GM18873 (cell line): ENCODE data around the gene CES1.
"Not testable (repeated sequence)": the region's sequence is repeated elsewhere in the genome, so short reads cannot be mapped to it uniquely, and the experiment has no call there.

Source experiments
- ATAC-seq: cut with Tn5 transposase; IDR thresholded peaks from one replicate; pipeline ENCODE4 v1.9.1; 2021; ENCODE audit warnings: mild to moderate bottlenecking, moderate library complexity, moderate number of reproducible peaks; ENCODE audit not compliant: unreplicated experiment, low FRiP score

The CES1 gene

GRCh38 chr16:55832773-55833691 lies at the start of gene CES1:
TSS of gene CES1 (minus strand) at chr16:55833096. CDS start at chr16:55833055, 41 bp downstream.
- no peak for ATAC-seq

GRCh38 chr16:55876854-55877253 lies 44.0 kb upstream of the CES1 start:
- ATAC-seq: no peak

GRCh38 chr16:55875273-55875672 lies 42.4 kb upstream of the CES1 start, which contains the start of gene CES5A:
TSS of gene CES5A (minus strand) at chr16:55875373. CDS start at chr16:55875221, 152 bp downstream.
- ATAC-seq: no peak

- ATAC-seq: no peak
These were observed 40.2 kb upstream of the CES1 start for GRCh38 chr16:55873122-55873521.

- no peak for ATAC-seq
These were observed 39.2 kb upstream of the CES1 start for GRCh38 chr16:55872130-55872529.

GRCh38 chr16:55871411-55872038 lies 38.6 kb upstream of the CES1 start:
- ATAC-seq: no peak

- no peak for ATAC-seq
These were observed 36.1 kb upstream of the CES1 start for GRCh38 chr16:55868980-55869379.

GRCh38 chr16:55868137-55868536 lies 35.2 kb upstream of the CES1 start:
- no peak for ATAC-seq

- no peak for ATAC-seq
These were observed 28.4 kb upstream of the CES1 start for GRCh38 chr16:55861288-55861687.

- ATAC-seq: not testable (repeated sequence)
These were observed 24.8 kb upstream of the CES1 start for GRCh38 chr16:55857650-55858049.

- ATAC-seq: no peak
These were observed 24.1 kb upstream of the CES1 start for GRCh38 chr16:55856950-55857349.

GRCh38 chr16:55853114-55853513 lies 20.2 kb upstream of the CES1 start:
- no peak for ATAC-seq

GRCh38 chr16:55849536-55849935 lies 16.6 kb upstream of the CES1 start:
- ATAC-seq: no peak

GRCh38 chr16:55846598-55847346 lies 13.9 kb upstream of the CES1 start:
- ATAC-seq: no peak

GRCh38 chr16:55843105-55843395 lies 10.2 kb upstream of the CES1 start:
- ATAC-seq: no peak

- ATAC-seq: no peak
These were observed 9.6 kb upstream of the CES1 start for GRCh38 chr16:55842369-55843104.

- no peak for ATAC-seq
These were observed 6.2 kb upstream of the CES1 start for GRCh38 chr16:55839115-55839514.

GRCh38 chr16:55836158-55836611 lies 3.3 kb upstream of the CES1 start:
- ATAC-seq: no peak

- no peak for ATAC-seq
These were observed 2.7 kb upstream of the CES1 start for GRCh38 chr16:55835581-55835980.

GRCh38 chr16:55835173-55835572 lies 2.3 kb upstream of the CES1 start:
- not testable (repeated sequence) for ATAC-seq
